CD14-positive monocyte (primary cell): ENCODE results near the gene CACNA1G. TPM values are rescaled to one million over a fixed set of nuclear protein-coding genes. Genes with fewer than 3 reads are reported as not detected.

Experiments used
- DNase-seq, 3 donors: peaks; one replicate each; pipeline ENCODE4 v3.0.0-alpha.2; 2011 to 2022
- H2AFZ ChIP-seq: 2 replicates; pipeline ENCODE4 v1.6.0; 2012; ENCODE audit warnings: mild to moderate bottlenecking, low read depth, low read length, inconsistent platforms; ENCODE audit not compliant: insufficient read depth, poor library complexity, severe bottlenecking
- H3K27ac ChIP-seq, 2 donors: 1 replicate in 1 of 2; 2 replicates in 1 of 2; pipeline ENCODE4 v1.5.1; 2012 to 2013; ENCODE audit warnings: low read length in 2 of 2, control low read depth in 1 of 2, inconsistent platforms in 1 of 2, low read depth in 1 of 2, mild to moderate bottlenecking in 1 of 2
- H3K27me3 ChIP-seq, 2 donors: one replicate each; pipeline versions ENCODE4 v1.6.0 to v1.6.1; 2011 to 2013; ENCODE audit warnings: low read length in 2 of 2; ENCODE audit not compliant: control insufficient read depth in 2 of 2, insufficient read depth in 2 of 2
- H3K36me3 ChIP-seq, 2 donors: replicated peaks in 1 of 2; 1 replicate in 1 of 2; 2 replicates in 1 of 2; pipeline versions ENCODE4 v1.5.1 to v1.6.1; 2012 to 2013; ENCODE audit warnings: low read length in 2 of 2, control low read depth in 1 of 2, inconsistent platforms in 1 of 2, mild to moderate bottlenecking in 1 of 2; ENCODE audit not compliant: insufficient read depth in 2 of 2, control insufficient read depth in 1 of 2
- H3K4me1 ChIP-seq, 2 donors: 1 replicate in 1 of 2; 2 replicates in 1 of 2; pipeline versions ENCODE4 v1.5.1 to v1.6.1; 2012 to 2013; ENCODE audit warnings: low read length in 2 of 2, control low read depth in 1 of 2, inconsistent platforms in 1 of 2, mild to moderate bottlenecking in 1 of 2, moderate library complexity in 1 of 2; ENCODE audit not compliant: insufficient read depth in 2 of 2, control insufficient read depth in 1 of 2
- H3K4me2 ChIP-seq: replicated peaks from 2 replicates; pipeline ENCODE3; 2012; ENCODE audit warnings: low read length, moderate library complexity, mild to moderate bottlenecking; ENCODE audit not compliant: poor library complexity, severe bottlenecking; ENCODE audit errors: extremely low read depth
- H3K4me3 ChIP-seq, 3 experiments: fragments of 200-600 bp in 1 of 3; sonication (generic) in 1 of 3; replicated peaks in 1 of 3; 1 replicate in 2 of 3; 2 replicates in 1 of 3; pipeline ENCODE4 v1.5.1; 2011 to 2013; ENCODE audit warnings: low read length in 3 of 3, mild to moderate bottlenecking in 3 of 3, control low read depth in 2 of 3, low read depth in 2 of 3, inconsistent platforms in 1 of 3, moderate library complexity in 1 of 3
- H3K79me2 ChIP-seq: 2 replicates; pipeline ENCODE4 v1.6.0; 2012; ENCODE audit warnings: mild to moderate bottlenecking, control low read depth, inconsistent platforms, low read length, moderate library complexity; ENCODE audit not compliant: insufficient read depth
- H3K9ac ChIP-seq: 2 replicates; pipeline ENCODE4 v1.6.0; 2017; ENCODE audit warnings: low read length, mild to moderate bottlenecking; ENCODE audit not compliant: insufficient read depth, poor library complexity, severe bottlenecking
- H3K9me3 ChIP-seq, 2 donors: replicated peaks in 1 of 2; 1 replicate in 1 of 2; 2 replicates in 1 of 2; pipeline versions ENCODE4 v1.5.1 to v1.6.1; 2012 to 2013; ENCODE audit warnings: low read length in 2 of 2, control low read depth in 1 of 2; ENCODE audit not compliant: control insufficient read depth in 1 of 2, insufficient read depth in 1 of 2
- H4K20me1 ChIP-seq: 2 replicates; pipeline ENCODE4 v1.6.0; 2012; ENCODE audit warnings: mild to moderate bottlenecking, low read length, control low read depth, moderate library complexity; ENCODE audit not compliant: insufficient read depth
- H3K27ac Mint-ChIP-seq, 7 donors: one replicate each; pipeline ENCODE4 v1.8.0; 2020; ENCODE audit warnings: mild to moderate bottlenecking in 7 of 7, mixed read lengths in 7 of 7, moderate library complexity in 6 of 7, inconsistent platforms in 2 of 7
- H3K27me3 Mint-ChIP-seq, 3 donors: one replicate each; pipeline ENCODE4 v1.8.0; 2021 to 2022; ENCODE audit warnings: low read depth in 3 of 3, mild to moderate bottlenecking in 3 of 3, mixed read lengths in 3 of 3, moderate library complexity in 3 of 3, inconsistent platforms in 1 of 3
- H3K36me3 Mint-ChIP-seq, 2 donors: one replicate each; pipeline ENCODE4 v1.8.0; 2020; ENCODE audit warnings: mixed read lengths in 2 of 2, inconsistent platforms in 1 of 2, mild to moderate bottlenecking in 1 of 2
- H3K4me1 Mint-ChIP-seq: one replicate; pipeline ENCODE4 v1.8.0; 2020; ENCODE audit warnings: mild to moderate bottlenecking, mixed read lengths
- H3K4me3 Mint-ChIP-seq, 2 donors: one replicate each; pipeline ENCODE4 v1.8.0; 2020; ENCODE audit warnings: mild to moderate bottlenecking in 2 of 2, mixed read lengths in 2 of 2, moderate library complexity in 1 of 2
- H3K9me3 Mint-ChIP-seq, 7 donors: one replicate each; pipeline ENCODE4 v1.8.0; 2020 to 2022; ENCODE audit warnings: mixed read lengths in 7 of 7, mild to moderate bottlenecking in 6 of 7, moderate library complexity in 6 of 7, inconsistent platforms in 2 of 7
- CTCF ChIP-seq: fragments of 200-600 bp; IDR thresholded peaks from one replicate; pipeline ENCODE4 v1.8.0; 2022; ENCODE audit warnings: antibody characterized with exemption, mild to moderate bottlenecking
- WGBS: methylation state at CpG from one replicate; pipeline ENCODE4 v1.1.5; 2013; ENCODE audit warnings: missing lambda C conversion rate; ENCODE audit not compliant: insufficient coverage; 5-methylcytosine and 5-hydroxymethylcytosine counted together
- intact Hi-C, 2 donors: fragments of 100-400 bp; cut with micrococcal nuclease; formaldehyde crosslinking; loops; one replicate each; pipeline versions ENCODE4 v1.15.0 to v1.15.1; 2023
- polyA plus RNA-seq, 3 donors: library from polyadenylated mRNA; depleted of rRNA in 1 of 3; unstranded in 2 of 3; stranded (reverse) in 1 of 3; fragments of 300-500 nt in 2 of 3; fragments of >200 nt in 1 of 3; fragmentation: Illumina TruSeq in 2 of 3; gene quantifications; 1 replicate in 2 of 3; 2 replicates in 1 of 3; pipeline ENCODE4 v1.2.3, GENCODE V29; 2012 to 2021

CACNA1G gene
- polyA plus RNA-seq, 3 donors: 0.03 TPM; not detected in 2

DNA sequence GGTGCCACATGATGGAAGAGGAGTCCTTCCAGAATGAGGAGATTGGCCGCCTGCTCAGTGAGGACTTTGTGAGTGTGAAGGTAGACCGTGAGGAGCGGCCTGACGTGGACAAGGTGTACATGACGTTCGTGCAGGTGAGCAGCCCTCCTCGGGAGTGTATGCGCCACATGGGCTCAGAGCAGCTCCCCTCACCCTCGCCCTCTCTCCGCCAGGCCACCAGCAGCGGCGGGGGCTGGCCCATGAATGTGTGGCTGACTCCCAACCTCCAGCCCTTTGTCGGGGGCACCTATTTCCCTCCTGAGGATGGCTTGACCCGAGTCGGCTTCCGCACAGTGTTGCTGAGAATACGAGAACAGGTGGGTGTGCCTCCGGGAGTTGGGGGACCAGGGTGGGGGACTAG is 11.7 kb upstream of the CACNA1G start:
- H3K9ac ChIP-seq: no peak overlapping the region
- no peak overlapping the region for H2AFZ ChIP-seq
- H3K27me3 ChIP-seq: no peaks in the 10 kb centered on the region
- H3K4me3 Mint-ChIP-seq: no peak overlapping the region
- no peak for DNase-seq
- no peak for TF ChIP-seq CTCF
- H3K9me3 Mint-ChIP-seq: no peaks in the 10 kb centered on the region
- no peaks in the 10 kb centered on the region for H3K9me3 ChIP-seq
- H3K4me2 ChIP-seq: no peak overlapping the region
- H3K4me3 ChIP-seq: no peak overlapping the region
- peaks cover 0 to 12% of the 10 kb centered on the region in 2 donors for H3K36me3 ChIP-seq
- H3K4me1 ChIP-seq: peaks cover 17 to 18% of the 10 kb centered on the region in 2 donors
- H3K79me2 ChIP-seq: no peaks in the 10 kb centered on the region
- H3K27me3 Mint-ChIP-seq: peaks cover 7 to 15% (median 13%) of the 10 kb centered on the region in 3 donors
- no peak overlapping the region for H3K27ac ChIP-seq
- peak overlapping the region in 1 of 7 donors; percentile 69 for H3K27ac Mint-ChIP-seq
- peaks cover 2 to 7% of the 10 kb centered on the region in 2 donors for H3K36me3 Mint-ChIP-seq
- intact Hi-C loops: loop anchor here (5.0 to 10.0 kb wide), 5 partner anchors 64 to 296 kb away; partner anchors contain the start of gene ANKRD40 (in 2 of the 2)
- H3K4me1 Mint-ChIP-seq: peaks cover 22% of the 10 kb centered on the region
- no peaks in the 10 kb centered on the region for H4K20me1 ChIP-seq
- 88% methylated on average over 10 of the region's 18 CpGs for WGBS

- Histone ChIP-seq H3K4me2 (no peak overlapping the region), H3K9ac (no peak overlapping the region), H4K20me1 (no peaks in the 10 kb centered on the region), H3K79me2 (no peaks in the 10 kb centered on the region), H3K27me3 (no peaks in the 10 kb centered on the region), H3K27ac (no peak overlapping the region), H3K4me3 (no peak overlapping the region), H2AFZ (no peak overlapping the region), H3K36me3 (peaks cover 0 to 12% of the 10 kb centered on the region in 2 donors), H3K9me3 (no peaks in the 10 kb centered on the region), H3K4me1 (peaks cover 15 to 17% of the 10 kb centered on the region in 2 donors)
- Mint-ChIP-seq H3K36me3 (peaks cover 2 to 7% of the 10 kb centered on the region in 2 donors), H3K4me3 (no peak overlapping the region), H3K27me3 (peaks cover 7 to 13% (median 11%) of the 10 kb centered on the region in 3 donors), H3K4me1 (peaks cover 18% of the 10 kb centered on the region), H3K9me3 (no peaks in the 10 kb centered on the region), H3K27ac (peak overlapping the region in 2 of 7 donors; percentile 39 to 58)
- no peak for TF ChIP-seq CTCF
- DNase-seq: no peak
- intact Hi-C loops: loop anchor here (5.0 to 10.0 kb wide), 5 partner anchors 65 to 295 kb away; partner anchors contain the start of gene ANKRD40 (in 2 of the 2)
- 96% methylated on average over 19 of the region's 19 CpGs for WGBS
Measured at GRCh38 chr17:50549256-50549941, 11.1 kb upstream of the CACNA1G start.
